GM12878 (cell line): ENCODE measurements around the gene APELA. TPM values are rescaled to one million over a fixed set of nuclear protein-coding genes. Genes with fewer than 3 reads are reported as not detected.
A peak's percentile ranks its signal among the peaks of the same experiment; 100 is the strongest.

Source experiments
- BACH1 ChIP-seq: fragments of 450-650 bp; IDR thresholded peaks from 2 replicates; pipeline ENCODE4 v1.6.1; 2017; ENCODE audit warnings: mild to moderate bottlenecking, borderline replicate concordance
- CEBPB ChIP-seq, 2 experiments: fragments of 150-350 bp in 1 of 2; IDR thresholded peaks; 2 replicates each; pipeline ENCODE4 v1.6.1; 2012 to 2014; ENCODE audit warnings: low read depth in 2 of 2, low read length in 2 of 2, borderline replicate concordance in 1 of 2, inconsistent platforms in 1 of 2
- CHD2 ChIP-seq: IDR thresholded peaks from 2 replicates; pipeline ENCODE4 v1.6.1; 2011; ENCODE audit warnings: low read depth, low read length, improper control_type of control experiment, borderline replicate concordance
- EP300 ChIP-seq, 2 experiments: fragments of 150-350 bp in 1 of 2; IDR thresholded peaks; 2 replicates each; pipeline ENCODE4 v1.6.1; 2011 to 2012; ENCODE audit warnings: low read depth in 2 of 2, low read length in 2 of 2, borderline replicate concordance in 1 of 2, improper control_type of control experiment in 1 of 2, inconsistent platforms in 1 of 2; ENCODE audit not compliant: control insufficient read depth in 1 of 2
- EZH2 ChIP-seq: IDR thresholded peaks from 2 replicates; pipeline ENCODE4 v1.6.1; 2012; ENCODE audit warnings: low read depth, mild to moderate bottlenecking, control low read depth, inconsistent platforms, low read length, borderline replicate concordance; ENCODE audit not compliant: control insufficient read depth
- GABPA ChIP-seq: IDR thresholded peaks from 2 replicates; pipeline ENCODE4 v1.6.1; 2014; ENCODE audit warnings: antibody characterized with exemption, low read depth, mild to moderate bottlenecking, inconsistent platforms
- HDAC2 ChIP-seq: fragments of 200-600 bp; sonication (generic); IDR thresholded peaks from 2 replicates; pipeline ENCODE4 v1.6.1; 2017
- IKZF1 ChIP-seq: fragments of 450-650 bp; conservative IDR thresholded peaks from 2 replicates; pipeline ENCODE4 v1.6.1; 2017; ENCODE audit warnings: antibody characterized with exemption, mild to moderate bottlenecking
- IKZF2 ChIP-seq, 2 experiments: fragments of 450-650 bp; IDR thresholded peaks; 2 replicates each; pipeline ENCODE4 v1.6.1; 2017; ENCODE audit warnings: mild to moderate bottlenecking in 2 of 2, moderate library complexity in 2 of 2
- IRF3 ChIP-seq: fragments of 450-650 bp; IDR thresholded peaks from 2 replicates; pipeline ENCODE4 v1.6.1; 2014; ENCODE audit warnings: mild to moderate bottlenecking
- MXI1 ChIP-seq: fragments of 150-350 bp; IDR thresholded peaks from 2 replicates; pipeline ENCODE4 v1.6.1; 2011; ENCODE audit warnings: low read depth, mild to moderate bottlenecking, inconsistent platforms, low read length, improper control_type of control experiment
- MYC ChIP-seq: IDR thresholded peaks from 2 replicates; pipeline ENCODE4 v1.6.1; 2011; ENCODE audit warnings: mild to moderate bottlenecking, low read length, moderate library complexity, inconsistent platforms; ENCODE audit not compliant: insufficient read depth, insufficient replicate concordance, insufficient read length, severe bottlenecking
- RB1 ChIP-seq: fragments of 450-650 bp; formaldehyde crosslinking; IDR thresholded peaks from 2 replicates; pipeline ENCODE4 v1.6.1; 2017; ENCODE audit warnings: mild to moderate bottlenecking, borderline replicate concordance
- RELB ChIP-seq: fragments of 450-650 bp; IDR thresholded peaks from 2 replicates; pipeline ENCODE4 v1.6.1; 2017; ENCODE audit warnings: low read depth, mild to moderate bottlenecking, moderate library complexity
- RFX5 ChIP-seq: IDR thresholded peaks from 2 replicates; pipeline ENCODE4 v1.6.1; 2011; ENCODE audit warnings: low read depth, low read length, improper control_type of control experiment
- SPI1 ChIP-seq: IDR thresholded peaks from 2 replicates; pipeline ENCODE4 v1.6.1; 2011; ENCODE audit warnings: low read depth, mild to moderate bottlenecking, low read length, moderate library complexity, borderline replicate concordance; ENCODE audit not compliant: insufficient read depth
- STAT3 ChIP-seq: IDR thresholded peaks from 2 replicates; pipeline ENCODE4 v1.6.1; 2011; ENCODE audit warnings: low read depth, low read length, improper control_type of control experiment
- ZBED1 ChIP-seq: IDR thresholded peaks from 2 replicates; pipeline ENCODE4 v1.6.1; 2016; ENCODE audit warnings: borderline replicate concordance
- ZNF384 ChIP-seq: IDR thresholded peaks from 2 replicates; pipeline ENCODE4 v1.6.1; 2012; ENCODE audit warnings: low read depth, mild to moderate bottlenecking, low read length, improper control_type of control experiment, borderline replicate concordance
- ZSCAN29 ChIP-seq: fragments of 450-650 bp; IDR thresholded peaks from 2 replicates; pipeline ENCODE4 v1.6.1; 2017; ENCODE audit warnings: mild to moderate bottlenecking, moderate library complexity
- polyA plus RNA-seq, 11 experiments: library from polyadenylated mRNA; depleted of rRNA in 4 of 11; unstranded in 6 of 11; stranded (reverse) in 5 of 11; fragments of >200 nt; fragmentation: Nextera tagmentation in 4 of 11; fragmentation: Illumina TruSeq in 1 of 11; extraction: Ambion mirVana in 4 of 11; extraction: Trizol in 1 of 11; gene quantifications; 1 replicate in 1 of 11; 2 replicates in 10 of 11; pipeline versions ENCODE4 v1.2.1 to v1.2.3, GENCODE V29; 2011 to 2016; ENCODE audit warnings: inconsistent platforms in 2 of 11, missing spikeins in 2 of 11, low read depth in 1 of 11
- total RNA-seq, 4 experiments: library from RNA; depleted of rRNA in 3 of 4; stranded (reverse); fragments of >200 nt in 3 of 4; fragmentation: Illumina TruSeq in 1 of 4; extraction: Trizol in 1 of 4; gene quantifications; 2 replicates each; pipeline versions ENCODE4 v1.2.1 to v1.2.3, GENCODE V29; 2013 to 2021
- TF ChIP-seq, protein P1 (sequence below): fragments of 450-650 bp; IDR thresholded peaks from 2 replicates; pipeline ENCODE4 v1.6.1; 2017; ENCODE audit warnings: mild to moderate bottlenecking, moderate library complexity
- TF ChIP-seq, protein P2 (sequence below): fragments of 150-350 bp; IDR thresholded peaks from 2 replicates; pipeline ENCODE4 v1.6.1; 2014; ENCODE audit warnings: mild to moderate bottlenecking, low read depth, low read length

The APELA gene
- total and polyA plus RNA-seq, 10 of the 15 experiments (the other 5 are each of a cell fraction or from before 2014, with no cell fraction given): 0.79 to 6.9 (median 1.2) TPM

DNA sequence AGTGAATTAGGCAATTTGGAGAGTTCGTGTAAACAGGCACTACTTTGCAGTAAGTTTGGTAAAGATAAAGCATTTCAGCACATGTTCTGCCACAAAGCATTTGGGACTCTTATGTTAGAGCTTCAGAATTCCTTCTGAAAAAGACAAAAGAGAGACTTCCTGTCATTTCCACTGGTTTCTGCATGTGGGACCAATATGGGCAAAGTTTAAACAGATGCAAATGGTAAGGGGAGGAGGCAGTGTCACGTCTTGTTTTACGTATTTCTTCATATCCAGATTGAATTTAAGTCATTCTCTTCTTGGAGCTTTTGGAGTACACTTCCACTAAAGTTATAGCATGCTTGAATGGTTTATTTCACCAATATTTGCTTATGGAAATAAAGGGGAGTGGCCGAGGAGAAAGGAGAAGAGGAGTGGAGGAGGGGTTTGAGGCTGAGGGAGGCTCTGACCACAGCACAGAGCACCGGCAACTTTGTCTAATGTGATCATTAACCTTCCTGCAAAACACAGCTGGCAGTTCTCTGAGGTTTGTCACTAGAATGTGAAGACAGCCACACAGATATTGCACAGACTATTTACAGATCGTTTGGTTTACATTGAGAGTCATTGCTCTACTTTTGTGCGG is at the start of gene APELA (continued):
- TF ChIP-seq BACH1: no peak
- no peak for TF ChIP-seq CEBPB (IDR thresholded peaks at IDR 0.05; ENCODE audit: borderline replicate concordance in 1 of 2, low read depth in 2 of 2, low read length in 2 of 2)
- no peak for TF ChIP-seq GABPA
- TF ChIP-seq CHD2: peak; percentile 77
- TF ChIP-seq MYC: no peak
- TF ChIP-seq SPI1: no peak
- TF ChIP-seq EZH2: no peak
- TF ChIP-seq ZSCAN29: no peak
- TF ChIP-seq RFX5: no peak
- 0 out of 2 replicates have a peak, but pooled peaks have one; percentile 16 for TF ChIP-seq STAT3
- TF ChIP-seq IKZF1: peak; percentile 39; the same call in 1 of the 2 replicates
- no peak for TF ChIP-seq ZBED1
- no peak for TF ChIP-seq IRF3
- TF ChIP-seq RB1: no peak
- TF ChIP-seq MXI1: peak; percentile 55; the same call in 1 of the 2 replicates
- TF ChIP-seq HDAC2: no peak
- TF ChIP-seq ZNF384: no peak
- peak; percentile 42 to 80; a peak in 2 of 4 replicates for TF ChIP-seq EP300 (IDR thresholded peaks at IDR 0.05; ENCODE audit: borderline replicate concordance in 1 of 2, control insufficient read depth in 1 of 2, low read depth in 2 of 2, low read length in 2 of 2)
- TF ChIP-seq, protein P1, sequence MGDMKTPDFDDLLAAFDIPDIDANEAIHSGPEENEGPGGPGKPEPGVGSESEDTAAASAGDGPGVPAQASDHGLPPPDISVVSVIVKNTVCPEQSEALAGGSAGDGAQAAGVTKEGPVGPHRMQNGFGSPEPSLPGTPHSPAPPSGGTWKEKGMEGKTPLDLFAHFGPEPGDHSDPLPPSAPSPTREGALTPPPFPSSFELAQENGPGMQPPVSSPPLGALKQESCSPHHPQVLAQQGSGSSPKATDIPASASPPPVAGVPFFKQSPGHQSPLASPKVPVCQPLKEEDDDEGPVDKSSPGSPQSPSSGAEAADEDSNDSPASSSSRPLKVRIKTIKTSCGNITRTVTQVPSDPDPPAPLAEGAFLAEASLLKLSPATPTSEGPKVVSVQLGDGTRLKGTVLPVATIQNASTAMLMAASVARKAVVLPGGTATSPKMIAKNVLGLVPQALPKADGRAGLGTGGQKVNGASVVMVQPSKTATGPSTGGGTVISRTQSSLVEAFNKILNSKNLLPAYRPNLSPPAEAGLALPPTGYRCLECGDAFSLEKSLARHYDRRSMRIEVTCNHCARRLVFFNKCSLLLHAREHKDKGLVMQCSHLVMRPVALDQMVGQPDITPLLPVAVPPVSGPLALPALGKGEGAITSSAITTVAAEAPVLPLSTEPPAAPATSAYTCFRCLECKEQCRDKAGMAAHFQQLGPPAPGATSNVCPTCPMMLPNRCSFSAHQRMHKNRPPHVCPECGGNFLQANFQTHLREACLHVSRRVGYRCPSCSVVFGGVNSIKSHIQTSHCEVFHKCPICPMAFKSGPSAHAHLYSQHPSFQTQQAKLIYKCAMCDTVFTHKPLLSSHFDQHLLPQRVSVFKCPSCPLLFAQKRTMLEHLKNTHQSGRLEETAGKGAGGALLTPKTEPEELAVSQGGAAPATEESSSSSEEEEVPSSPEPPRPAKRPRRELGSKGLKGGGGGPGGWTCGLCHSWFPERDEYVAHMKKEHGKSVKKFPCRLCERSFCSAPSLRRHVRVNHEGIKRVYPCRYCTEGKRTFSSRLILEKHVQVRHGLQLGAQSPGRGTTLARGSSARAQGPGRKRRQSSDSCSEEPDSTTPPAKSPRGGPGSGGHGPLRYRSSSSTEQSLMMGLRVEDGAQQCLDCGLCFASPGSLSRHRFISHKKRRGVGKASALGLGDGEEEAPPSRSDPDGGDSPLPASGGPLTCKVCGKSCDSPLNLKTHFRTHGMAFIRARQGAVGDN: no peak
- TF ChIP-seq, protein P2, sequence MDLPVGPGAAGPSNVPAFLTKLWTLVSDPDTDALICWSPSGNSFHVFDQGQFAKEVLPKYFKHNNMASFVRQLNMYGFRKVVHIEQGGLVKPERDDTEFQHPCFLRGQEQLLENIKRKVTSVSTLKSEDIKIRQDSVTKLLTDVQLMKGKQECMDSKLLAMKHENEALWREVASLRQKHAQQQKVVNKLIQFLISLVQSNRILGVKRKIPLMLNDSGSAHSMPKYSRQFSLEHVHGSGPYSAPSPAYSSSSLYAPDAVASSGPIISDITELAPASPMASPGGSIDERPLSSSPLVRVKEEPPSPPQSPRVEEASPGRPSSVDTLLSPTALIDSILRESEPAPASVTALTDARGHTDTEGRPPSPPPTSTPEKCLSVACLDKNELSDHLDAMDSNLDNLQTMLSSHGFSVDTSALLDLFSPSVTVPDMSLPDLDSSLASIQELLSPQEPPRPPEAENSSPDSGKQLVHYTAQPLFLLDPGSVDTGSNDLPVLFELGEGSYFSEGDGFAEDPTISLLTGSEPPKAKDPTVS: no peak
- peak; percentile 11 to 34; a peak in 2 of 4 replicates for TF ChIP-seq IKZF2 (IDR thresholded peaks at IDR 0.05)
- no peak; the same call in 1 of the 2 replicates for TF ChIP-seq RELB
